ENCODE data around the gene PSMD13.

PSMD13 gene

GRCh38 chr11:298406-299065 is 61.8 kb downstream of the PSMD13 start:
- peaks cover 29% of the 10 kb centered on the region for H3K4me1 Mint-ChIP-seq
- H3K27ac Mint-ChIP-seq = no peak overlapping the region

GRCh38 chr11:299081-299891 is 62.5 kb downstream of the PSMD13 start, which contains the start of gene IFITM5:
IFITM5 (minus strand) TSS chr11:299526; CDS start chr11:299490, 36 bp downstream.
- Mint-ChIP-seq H3K27ac (no peak within 1 kb of the TSS), H3K9me3 (no peaks in the 10 kb centered on the region), H3K36me3 (peaks cover 6% of the 10 kb centered on the region), H3K4me1 (peaks cover 29% of the 10 kb centered on the region), H3K4me3 (no peak within 1 kb of the TSS)
- ATAC-seq = no peak
- no peak for DNase-seq (ENCODE audit: low spot score in 2 of 2)

More at GRCh38 chr11:298406-299065, 61.8 kb downstream of the PSMD13 start:
- Mint-ChIP-seq H3K4me3 (no peak overlapping the region), H3K36me3 (peaks cover 11% of the 10 kb centered on the region), H3K9me3 (no peaks in the 10 kb centered on the region)
- ATAC-seq (no peak), DNase-seq (ENCODE audit: low spot score in 2 of 2) (no peak)

GRCh38 chr11:299951-300735 is 63.4 kb downstream of the PSMD13 start:
- no peak for ATAC-seq
- Mint-ChIP-seq H3K27ac (no peak overlapping the region), H3K9me3 (no peaks in the 10 kb centered on the region), H3K36me3 (peaks cover 6% of the 10 kb centered on the region), H3K4me3 (no peak overlapping the region), H3K4me1 (peaks cover 32% of the 10 kb centered on the region)
- DNase-seq (ENCODE audit: low spot score in 2 of 2) = no peak
